WI38 (cell line): ENCODE results near the gene LYL1.

Source experiments
- H3K4me3 ChIP-seq: 2 replicates; pipeline ENCODE4 v1.5.1; 2011; ENCODE audit warnings: low read depth, mild to moderate bottlenecking, control low read depth, low read length
- CTCF ChIP-seq: IDR thresholded peaks from 2 replicates; pipeline ENCODE4 v1.5.1; 2012; ENCODE audit warnings: low read depth, mild to moderate bottlenecking, control low read depth, low read length

LYL1 gene

DNA sequence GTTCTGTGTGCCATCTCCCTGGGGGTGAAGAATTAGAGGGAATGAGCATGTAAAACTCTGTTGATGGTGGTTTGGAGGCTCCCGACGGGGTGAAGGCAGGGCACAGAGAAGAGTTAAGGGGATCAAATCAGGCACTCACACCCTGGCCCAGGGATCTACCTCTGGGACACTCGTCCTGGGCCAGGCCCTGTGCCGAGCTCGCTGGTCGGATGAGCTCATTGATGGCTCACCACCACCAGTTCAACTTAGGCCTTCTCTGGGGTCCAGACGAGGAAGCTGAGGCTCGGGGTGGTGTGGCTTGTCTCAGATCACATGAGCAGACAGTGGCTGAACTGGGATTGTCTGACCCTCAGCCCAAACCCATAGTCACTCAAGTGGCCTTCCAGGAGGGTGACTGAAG, 17.0 kb upstream of the LYL1 start:
- peak overlapping the region; percentile 73 for H3K4me3 ChIP-seq
- TF ChIP-seq CTCF: no peak

GRCh38 chr19:13118424-13119193, 16.0 kb upstream of the LYL1 start:
- peak overlapping the region; percentile 73 for H3K4me3 ChIP-seq

GRCh38 chr19:13117772-13118423, 15.2 kb upstream of the LYL1 start, which contains the start of gene NACC1:
NACC1 (plus strand) TSS chr19:13118264; CDS start chr19:13135208, 16,944 bp downstream.
- TF ChIP-seq CTCF: no peak
- peak within 1 kb of the TSS; percentile 83 for H3K4me3 ChIP-seq

More at GRCh38 chr19:13118424-13119193, 16.0 kb upstream of the LYL1 start:
- TF ChIP-seq CTCF: no peak

DNA sequence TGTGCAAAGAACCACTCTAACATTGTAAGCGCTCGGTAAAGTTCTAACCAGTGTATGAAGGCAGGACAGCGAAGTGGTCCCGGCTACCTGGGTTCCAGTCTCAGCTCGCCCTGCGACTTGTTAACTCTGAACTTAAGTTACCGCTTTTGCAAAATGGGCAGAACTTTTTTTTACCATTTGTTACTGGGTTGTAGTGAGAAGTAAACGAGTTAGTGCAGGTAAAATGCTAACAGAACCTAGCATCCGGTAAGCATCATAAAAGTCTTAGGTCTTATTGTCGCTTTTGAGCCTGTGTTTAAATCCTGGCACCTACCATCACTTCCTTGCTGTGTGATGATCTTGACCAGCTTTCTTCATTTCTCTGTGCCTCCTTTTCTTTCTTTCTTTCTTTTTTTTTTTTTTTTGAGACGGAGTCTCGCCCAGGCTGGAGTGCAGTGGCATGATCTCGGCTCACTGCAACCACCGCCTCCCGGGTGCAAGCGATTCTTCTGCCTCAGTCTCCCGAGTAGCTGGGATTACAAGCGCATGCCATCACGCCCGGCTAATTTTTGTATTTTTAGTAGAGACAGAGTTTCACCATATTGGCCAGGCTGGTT, 14.6 kb upstream of the LYL1 start:
- TF ChIP-seq CTCF: no peak
- peak overlapping the region; percentile 83 for H3K4me3 ChIP-seq

DNA sequence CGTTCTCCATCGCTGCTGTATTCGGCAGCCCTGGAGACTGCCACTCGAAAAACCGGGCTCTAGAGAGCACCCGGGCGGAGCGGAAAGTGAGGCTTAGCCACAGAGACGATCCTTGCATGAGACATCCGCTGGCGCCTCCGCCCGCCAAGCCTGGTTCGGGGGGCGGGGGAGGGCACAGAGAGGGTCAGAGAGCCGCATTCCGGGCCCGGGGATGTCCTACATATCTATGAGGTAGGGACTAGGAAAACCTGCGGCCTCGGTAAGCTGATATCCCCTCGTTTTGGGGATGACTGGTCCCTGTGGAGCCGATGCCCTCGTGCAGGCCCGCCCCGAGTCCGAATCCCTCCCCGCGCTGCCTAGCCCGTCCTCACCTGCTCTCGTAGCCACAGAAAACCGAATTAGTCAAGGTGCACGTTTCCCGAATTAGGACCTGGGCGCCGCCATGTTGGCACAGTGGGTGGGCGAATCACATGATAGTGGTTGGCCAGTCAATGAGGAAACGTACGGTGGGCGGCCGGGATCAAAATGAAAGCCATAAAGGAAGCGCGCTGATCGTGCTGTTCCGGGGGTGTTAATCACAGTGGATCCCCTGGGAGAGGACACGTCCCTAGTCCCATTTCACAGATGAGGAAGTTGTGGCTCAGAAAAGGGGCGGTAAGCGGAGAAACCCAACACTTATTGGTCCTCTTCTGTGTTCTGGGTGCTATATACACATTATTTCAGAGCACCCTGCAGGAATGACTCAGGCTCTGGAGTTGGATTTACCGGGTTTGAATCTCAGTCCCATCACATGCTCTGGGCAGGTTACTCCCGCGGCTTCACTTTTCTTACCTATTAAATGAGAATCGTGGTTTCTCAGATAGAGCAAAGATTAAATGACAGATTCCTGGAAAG, 13.9 kb upstream of the LYL1 start, which contains the start of gene TRMT1:
Gene TRMT1, minus strand, starts transcription at position 459 of the 894 bp plus-strand sequence. Its CDS starts 341 bp downstream, at position 118.
- H3K4me3 ChIP-seq: peak within 1 kb of the TSS; percentile 83
- no peak for TF ChIP-seq CTCF

DNA sequence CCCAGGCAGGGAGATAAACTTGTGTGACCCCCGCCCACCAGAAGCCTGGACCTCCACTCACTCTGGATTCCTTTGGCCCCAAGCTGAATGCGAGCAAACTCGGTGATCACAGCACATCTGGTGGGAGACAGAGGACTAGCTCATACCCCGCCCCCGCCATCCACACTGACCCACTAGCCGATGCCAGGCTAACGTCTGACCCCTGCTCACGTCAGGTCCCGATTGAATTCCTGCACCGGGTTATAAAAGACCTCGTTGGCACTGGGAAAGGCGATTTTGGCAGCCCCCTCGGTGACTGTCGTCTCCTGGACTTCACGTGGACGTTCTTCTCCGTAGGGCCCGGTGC, 13.3 kb upstream of the LYL1 start:
- TF ChIP-seq CTCF: no peak
- H3K4me3 ChIP-seq: peak overlapping the region; percentile 83
